Tibial artery (tissue), 4 donors: Measurements from ENCODE around the gene PRDM8.

ENCODE experiments used
- DNase-seq, 2 donors: peaks; one replicate each; pipeline ENCODE4 v3.0.0-alpha.2; 2019
- H3K27ac ChIP-seq, 2 donors: fragments of 200-600 bp; sonication (generic) in 1 of 2; 1 replicate in 1 of 2; 2 replicates in 1 of 2; pipeline ENCODE4 v1.5.1; 2018 to 2019; ENCODE audit warnings: mild to moderate bottlenecking in 1 of 2
- H3K27me3 ChIP-seq, 2 donors: fragments of 200-600 bp; sonication (generic) in 1 of 2; one replicate each; pipeline versions ENCODE4 v1.5.1 to v1.6.0; 2016 to 2019
- H3K36me3 ChIP-seq, 3 donors: fragments of 200-600 bp; sonication (generic) in 2 of 3; one replicate each; pipeline ENCODE4 v1.5.1; 2016 to 2019; ENCODE audit warnings: mild to moderate bottlenecking in 2 of 3
- H3K4me1 ChIP-seq, 4 donors: fragments of 200-600 bp; sonication (generic) in 2 of 4; 1 replicate in 3 of 4; 2 replicates in 1 of 4; pipeline ENCODE4 v1.5.1; 2016 to 2019
- H3K4me3 ChIP-seq, 2 donors: fragments of 200-600 bp; sonication (generic) in 1 of 2; 1 replicate in 1 of 2; 2 replicates in 1 of 2; pipeline ENCODE4 v1.5.1; 2018 to 2019; ENCODE audit warnings: mild to moderate bottlenecking in 2 of 2
- H3K9me3 ChIP-seq, 3 donors: fragments of 200-600 bp; sonication (generic) in 1 of 3; one replicate each; pipeline ENCODE4 v1.5.1; 2016 to 2019
- intact Hi-C: fragments of 100-400 bp; cut with DNase I; formaldehyde crosslinking; loops from one replicate; pipeline ENCODE4 v1.15.0; 2023; ENCODE audit warnings: low total_unique reads
- TF ChIP-seq, protein P1 (sequence below), 2 experiments: fragments of 200-600 bp in 1 of 2; fragments of 450-650 bp in 1 of 2; IDR thresholded peaks; one replicate each; pipeline ENCODE4 v1.5.1; 2017 to 2019; ENCODE audit warnings: antibody characterized with exemption in 2 of 2, mild to moderate bottlenecking in 1 of 2, moderate library complexity in 1 of 2

PRDM8 gene

DNA sequence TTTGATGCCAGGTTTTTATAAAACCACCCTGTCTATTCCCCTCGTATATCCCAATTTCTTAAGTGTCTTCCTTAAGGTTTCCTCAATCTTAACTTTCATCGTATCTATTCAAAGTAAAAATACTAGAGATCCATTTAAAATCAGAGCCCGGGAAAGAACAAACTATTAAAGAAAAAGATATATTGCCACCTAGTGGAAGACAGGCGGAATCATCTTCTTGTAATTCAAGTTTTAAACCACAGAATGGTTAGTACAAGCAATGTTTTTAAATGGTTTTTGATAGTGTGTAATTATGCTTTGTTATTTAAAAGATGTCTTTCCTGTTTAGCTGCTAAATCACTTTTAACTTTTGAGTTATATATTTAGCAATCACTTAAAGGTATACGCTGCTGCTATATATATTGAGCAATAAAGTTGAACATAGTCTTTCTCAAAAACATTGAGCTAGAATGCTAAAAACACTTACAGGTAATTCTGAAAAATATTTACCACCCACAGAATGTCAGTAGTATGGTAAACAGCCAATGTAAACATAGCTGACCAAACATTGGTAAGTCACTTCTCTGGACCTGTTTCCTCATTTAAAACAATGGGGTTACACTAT lies 18.2 kb downstream of the PRDM8 start:
- H3K4me1 ChIP-seq, result no peaks in the 10 kb centered on the region
- no peaks in the 10 kb centered on the region for H3K9me3 ChIP-seq
- H3K27ac ChIP-seq, result no peak overlapping the region
- no peaks in the 10 kb centered on the region for H3K36me3 ChIP-seq
- intact Hi-C loops, result no loop called here
- DNase-seq, result no peak
- TF ChIP-seq, protein P1, sequence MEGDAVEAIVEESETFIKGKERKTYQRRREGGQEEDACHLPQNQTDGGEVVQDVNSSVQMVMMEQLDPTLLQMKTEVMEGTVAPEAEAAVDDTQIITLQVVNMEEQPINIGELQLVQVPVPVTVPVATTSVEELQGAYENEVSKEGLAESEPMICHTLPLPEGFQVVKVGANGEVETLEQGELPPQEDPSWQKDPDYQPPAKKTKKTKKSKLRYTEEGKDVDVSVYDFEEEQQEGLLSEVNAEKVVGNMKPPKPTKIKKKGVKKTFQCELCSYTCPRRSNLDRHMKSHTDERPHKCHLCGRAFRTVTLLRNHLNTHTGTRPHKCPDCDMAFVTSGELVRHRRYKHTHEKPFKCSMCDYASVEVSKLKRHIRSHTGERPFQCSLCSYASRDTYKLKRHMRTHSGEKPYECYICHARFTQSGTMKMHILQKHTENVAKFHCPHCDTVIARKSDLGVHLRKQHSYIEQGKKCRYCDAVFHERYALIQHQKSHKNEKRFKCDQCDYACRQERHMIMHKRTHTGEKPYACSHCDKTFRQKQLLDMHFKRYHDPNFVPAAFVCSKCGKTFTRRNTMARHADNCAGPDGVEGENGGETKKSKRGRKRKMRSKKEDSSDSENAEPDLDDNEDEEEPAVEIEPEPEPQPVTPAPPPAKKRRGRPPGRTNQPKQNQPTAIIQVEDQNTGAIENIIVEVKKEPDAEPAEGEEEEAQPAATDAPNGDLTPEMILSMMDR (IDR thresholded peaks at IDR 0.05), result peak; percentile 65 to 66
- no peak overlapping the region for H3K4me3 ChIP-seq
- H3K27me3 ChIP-seq, result peaks cover 0 to 27% of the 10 kb centered on the region in 2 donors

DNA sequence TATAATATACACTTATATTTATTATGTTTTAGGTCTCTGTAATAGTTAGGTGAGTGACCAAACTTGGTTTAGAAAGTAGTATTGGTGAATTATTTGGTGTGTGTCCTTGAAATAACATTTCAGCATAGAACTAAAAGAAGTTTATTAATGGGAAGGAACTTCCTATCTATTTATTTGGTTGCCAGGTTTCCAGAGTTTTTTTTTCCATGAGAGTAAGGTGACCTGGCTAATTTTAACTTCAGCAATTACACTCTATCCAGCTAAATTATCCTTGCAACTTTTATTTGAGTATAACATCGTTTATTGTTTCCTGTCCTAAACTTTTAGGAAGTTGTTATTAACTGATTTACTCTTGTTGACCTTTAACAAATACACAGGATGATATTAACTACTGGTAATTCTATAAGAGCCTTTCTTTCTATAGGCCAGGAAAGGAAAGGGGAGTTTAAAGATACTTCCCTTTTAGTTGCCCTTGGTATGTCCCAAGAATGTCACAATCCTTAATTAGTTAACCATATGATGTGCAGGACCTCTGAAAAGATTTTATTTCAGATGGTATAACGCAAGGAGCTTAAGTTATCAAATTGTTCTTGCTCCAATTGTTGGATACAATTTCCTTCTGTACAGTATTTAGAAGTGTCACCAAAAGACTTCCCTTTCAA lies 18.9 kb downstream of the PRDM8 start:
- Histone ChIP-seq H3K27ac (no peak overlapping the region), H3K36me3 (no peaks in the 10 kb centered on the region), H3K9me3 (no peaks in the 10 kb centered on the region), H3K4me1 (no peaks in the 10 kb centered on the region), H3K27me3 (peaks cover 0 to 23% of the 10 kb centered on the region in 2 donors), H3K4me3 (no peak overlapping the region)
- no peak for DNase-seq
- TF ChIP-seq, protein P1 (IDR thresholded peaks at IDR 0.05), result no peak
- intact Hi-C loops, result no loop called here

DNA sequence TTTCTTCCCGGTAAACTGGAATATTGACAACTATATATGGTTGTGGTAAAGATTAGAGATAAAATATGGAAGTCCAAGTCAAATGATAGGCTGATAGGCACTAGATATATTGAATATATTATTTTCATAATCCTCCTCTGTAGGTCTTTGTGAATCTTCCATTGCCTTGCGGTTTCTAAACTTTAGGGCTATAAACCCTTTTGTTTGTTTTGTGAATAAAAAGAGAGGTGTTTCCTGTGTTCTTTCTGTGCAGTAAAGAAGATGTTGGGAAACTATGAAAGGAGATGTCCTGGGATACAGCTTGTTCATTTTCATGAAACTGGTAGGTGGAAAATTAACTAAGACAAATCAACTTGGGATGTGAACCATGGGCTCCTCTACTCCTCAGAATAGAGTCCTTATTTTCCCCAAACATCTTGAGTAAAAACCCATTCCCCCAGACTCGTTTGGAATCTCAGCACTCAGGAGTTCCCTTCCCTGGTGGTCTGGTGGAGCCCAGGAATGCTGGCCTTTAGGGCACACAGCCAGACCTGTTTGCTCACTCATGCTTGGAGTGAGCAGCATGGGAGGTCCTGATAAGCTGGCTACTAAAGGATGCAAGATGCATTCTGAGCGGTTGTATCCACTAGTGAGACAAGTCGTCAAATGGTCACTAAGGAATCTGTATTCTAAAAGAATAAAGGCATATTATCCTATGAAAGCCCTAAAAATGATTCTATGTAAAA lies 22.2 kb downstream of the PRDM8 start:
- Histone ChIP-seq H3K27me3 (peaks cover 0 to 21% of the 10 kb centered on the region in 2 donors), H3K4me3 (no peak overlapping the region), H3K9me3 (no peaks in the 10 kb centered on the region), H3K36me3 (no peaks in the 10 kb centered on the region), H3K4me1 (no peaks in the 10 kb centered on the region), H3K27ac (no peak overlapping the region)
- TF ChIP-seq, protein P1 (IDR thresholded peaks at IDR 0.05), result no peak
- intact Hi-C loops, result no loop called here
- DNase-seq, result no peak

DNA sequence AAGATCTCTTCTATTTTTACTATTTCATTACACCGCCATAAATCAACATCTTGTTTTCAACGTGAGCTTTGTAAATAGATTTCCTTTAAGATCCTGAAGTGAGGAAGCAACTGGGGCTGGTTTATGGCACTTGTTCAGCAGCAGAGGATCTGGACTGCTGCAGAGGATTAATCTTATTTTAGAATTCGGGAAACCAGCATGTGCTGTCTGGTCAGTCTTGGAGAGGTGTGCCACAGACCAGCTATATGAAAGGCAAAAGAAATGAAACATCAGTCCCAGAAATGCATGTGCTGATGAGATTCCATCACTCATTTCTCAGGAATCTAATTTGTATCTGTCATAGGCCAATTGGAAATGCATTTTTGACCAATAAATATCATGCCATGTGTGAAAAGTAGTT lies 23.4 kb downstream of the PRDM8 start:
- intact Hi-C loops, result no loop called here
- Histone ChIP-seq H3K27me3 (peaks cover 0 to 27% of the 10 kb centered on the region in 2 donors), H3K4me1 (no peaks in the 10 kb centered on the region), H3K4me3 (no peak overlapping the region), H3K9me3 (no peaks in the 10 kb centered on the region), H3K36me3 (no peaks in the 10 kb centered on the region), H3K27ac (no peak overlapping the region)
- TF ChIP-seq, protein P1 (IDR thresholded peaks at IDR 0.05), result no peak
- no peak for DNase-seq

DNA sequence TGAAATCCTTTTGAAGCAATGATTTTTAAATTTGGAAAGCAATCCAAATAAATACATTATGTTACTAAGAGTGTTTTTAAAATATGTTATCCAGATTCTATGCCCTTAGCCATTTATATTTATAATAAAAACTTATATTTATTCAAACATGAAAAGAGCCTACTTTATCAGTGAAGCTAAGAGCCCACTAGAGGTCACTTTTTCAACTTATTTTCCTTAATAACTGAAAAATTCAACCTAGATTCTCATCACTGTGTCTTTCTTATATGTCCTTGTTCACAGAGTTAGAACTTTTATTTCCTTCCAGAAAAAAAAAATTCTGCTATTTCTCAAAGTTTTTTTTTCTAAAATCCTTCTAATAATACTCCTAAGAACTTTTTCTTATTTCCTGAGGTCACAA lies 23.9 kb downstream of the PRDM8 start:
- Histone ChIP-seq H3K27ac (no peak overlapping the region), H3K27me3 (peaks cover 0 to 27% of the 10 kb centered on the region in 2 donors), H3K9me3 (no peaks in the 10 kb centered on the region), H3K4me1 (no peaks in the 10 kb centered on the region), H3K36me3 (no peaks in the 10 kb centered on the region), H3K4me3 (no peak overlapping the region)
- TF ChIP-seq, protein P1 (IDR thresholded peaks at IDR 0.05), result peak in 1 of 2 experiments; percentile 5
- intact Hi-C loops, result no loop called here
- DNase-seq, result no peak
